Choroid plexus epithelial cell (primary cell): Measurements from ENCODE around the gene MRPS23.

ENCODE experiments used
- DNase-seq: peaks from one replicate; pipeline ENCODE4 v3.0.0-alpha.2; 2010; ENCODE audit warnings: low read depth
- H3K4me3 ChIP-seq: 2 replicates; pipeline ENCODE4 v1.5.1; 2011; ENCODE audit warnings: low read depth, mild to moderate bottlenecking, control low read depth, low read length, moderate library complexity
- TF ChIP-seq, protein P1 (sequence below): conservative IDR thresholded peaks from 2 replicates; pipeline ENCODE4 v1.5.1; 2011; ENCODE audit warnings: low read depth, mild to moderate bottlenecking, control low read depth, inconsistent platforms, low read length, moderate library complexity

MRPS23 gene

DNA sequence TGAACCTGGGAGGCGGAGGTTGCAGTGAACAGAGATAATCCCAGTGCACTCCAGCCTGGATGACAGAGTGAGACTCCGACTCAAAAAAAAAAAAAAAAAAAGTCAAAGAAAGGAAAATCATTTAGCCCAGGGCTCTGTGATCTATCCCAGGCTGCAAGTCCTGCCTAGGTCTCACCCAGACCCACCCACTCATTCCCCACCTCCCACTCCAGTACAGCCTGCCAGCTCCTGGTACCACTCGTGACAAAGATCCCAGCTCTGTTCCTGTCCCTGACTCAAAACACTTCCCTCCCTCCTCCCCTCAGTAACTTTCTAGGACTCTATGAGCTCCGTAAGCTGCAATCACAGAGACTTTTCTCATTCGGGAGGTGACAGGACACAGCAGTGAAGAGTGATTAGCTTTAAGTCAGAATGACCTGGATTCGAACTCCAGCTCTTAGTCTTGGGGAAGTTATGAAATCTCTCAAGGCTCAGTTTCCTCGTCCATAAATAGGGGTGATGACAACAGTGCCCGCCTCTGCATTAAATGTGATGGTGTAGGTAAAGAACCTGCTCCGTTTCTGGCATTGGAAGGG, 28.0 kb upstream of the MRPS23 start:
- DNase-seq: no peak
- TF ChIP-seq, protein P1, sequence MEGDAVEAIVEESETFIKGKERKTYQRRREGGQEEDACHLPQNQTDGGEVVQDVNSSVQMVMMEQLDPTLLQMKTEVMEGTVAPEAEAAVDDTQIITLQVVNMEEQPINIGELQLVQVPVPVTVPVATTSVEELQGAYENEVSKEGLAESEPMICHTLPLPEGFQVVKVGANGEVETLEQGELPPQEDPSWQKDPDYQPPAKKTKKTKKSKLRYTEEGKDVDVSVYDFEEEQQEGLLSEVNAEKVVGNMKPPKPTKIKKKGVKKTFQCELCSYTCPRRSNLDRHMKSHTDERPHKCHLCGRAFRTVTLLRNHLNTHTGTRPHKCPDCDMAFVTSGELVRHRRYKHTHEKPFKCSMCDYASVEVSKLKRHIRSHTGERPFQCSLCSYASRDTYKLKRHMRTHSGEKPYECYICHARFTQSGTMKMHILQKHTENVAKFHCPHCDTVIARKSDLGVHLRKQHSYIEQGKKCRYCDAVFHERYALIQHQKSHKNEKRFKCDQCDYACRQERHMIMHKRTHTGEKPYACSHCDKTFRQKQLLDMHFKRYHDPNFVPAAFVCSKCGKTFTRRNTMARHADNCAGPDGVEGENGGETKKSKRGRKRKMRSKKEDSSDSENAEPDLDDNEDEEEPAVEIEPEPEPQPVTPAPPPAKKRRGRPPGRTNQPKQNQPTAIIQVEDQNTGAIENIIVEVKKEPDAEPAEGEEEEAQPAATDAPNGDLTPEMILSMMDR: no peak

DNA sequence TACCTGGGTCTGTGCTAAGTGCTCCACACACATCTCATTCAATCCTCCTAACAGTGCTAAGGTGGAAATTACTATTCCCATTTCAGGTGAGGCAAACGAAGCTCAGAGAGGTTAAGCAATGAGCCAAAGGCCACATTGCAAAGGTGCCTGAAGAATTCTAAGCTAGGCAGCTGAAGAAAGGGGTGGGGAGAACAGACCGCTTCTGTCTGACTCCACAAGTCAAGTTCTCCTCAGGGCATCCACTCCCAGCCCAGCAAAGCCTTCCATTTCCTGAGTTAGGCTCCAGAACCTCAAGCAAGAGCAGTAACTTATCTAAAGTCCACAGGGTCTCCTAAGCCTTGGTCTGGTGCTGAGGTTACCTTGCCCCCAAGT, 27.0 kb upstream of the MRPS23 start:
- H3K4me3 ChIP-seq: no peak overlapping the region
- TF ChIP-seq, protein P1: no peak
- DNase-seq: no peak

More for the DNA sequence above, 28.0 kb upstream of the MRPS23 start:
- H3K4me3 ChIP-seq: no peak overlapping the region

DNA sequence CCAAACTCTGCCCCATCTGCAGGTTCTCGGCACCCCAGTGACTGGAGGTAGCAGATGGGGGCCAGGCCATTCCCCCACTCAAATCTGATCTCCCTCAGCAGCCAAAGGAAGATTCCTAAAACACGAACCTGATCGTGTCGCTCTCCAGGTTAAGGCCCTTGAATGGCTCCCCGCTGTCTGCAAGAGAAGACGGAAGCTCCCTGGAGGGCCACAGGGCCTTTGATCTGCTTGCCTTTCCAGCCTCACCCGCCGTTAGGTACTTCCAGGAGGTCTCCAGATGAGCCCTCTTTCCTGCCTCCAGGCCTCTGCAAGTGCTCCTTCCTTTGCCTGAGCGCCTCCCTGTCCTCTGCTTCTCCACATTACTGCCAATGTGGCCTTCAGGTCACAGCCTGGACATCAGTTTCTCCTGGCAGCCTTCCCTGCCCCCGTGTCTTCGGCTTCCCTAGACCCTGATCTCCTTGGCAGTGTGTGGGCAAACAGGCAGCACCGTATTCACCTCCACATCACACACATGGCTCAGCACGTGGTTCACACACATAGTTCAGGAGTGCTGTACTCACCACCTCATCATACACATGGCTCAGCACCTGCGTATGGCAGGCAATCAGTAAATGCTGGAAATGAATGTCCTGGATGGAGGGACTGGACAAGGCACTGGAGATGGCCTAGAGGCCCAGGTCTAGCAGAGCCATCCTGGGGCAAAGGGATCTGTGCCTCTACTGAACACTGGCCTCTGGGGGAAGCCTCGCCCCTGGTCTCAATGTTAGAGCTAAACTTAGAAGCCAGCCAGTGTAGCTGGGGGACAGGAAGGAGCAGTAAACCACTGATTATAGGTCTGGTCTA, 26.4 kb upstream of the MRPS23 start:
- H3K4me3 ChIP-seq: no peak overlapping the region
- TF ChIP-seq, protein P1: no peak
- no peak for DNase-seq

DNA sequence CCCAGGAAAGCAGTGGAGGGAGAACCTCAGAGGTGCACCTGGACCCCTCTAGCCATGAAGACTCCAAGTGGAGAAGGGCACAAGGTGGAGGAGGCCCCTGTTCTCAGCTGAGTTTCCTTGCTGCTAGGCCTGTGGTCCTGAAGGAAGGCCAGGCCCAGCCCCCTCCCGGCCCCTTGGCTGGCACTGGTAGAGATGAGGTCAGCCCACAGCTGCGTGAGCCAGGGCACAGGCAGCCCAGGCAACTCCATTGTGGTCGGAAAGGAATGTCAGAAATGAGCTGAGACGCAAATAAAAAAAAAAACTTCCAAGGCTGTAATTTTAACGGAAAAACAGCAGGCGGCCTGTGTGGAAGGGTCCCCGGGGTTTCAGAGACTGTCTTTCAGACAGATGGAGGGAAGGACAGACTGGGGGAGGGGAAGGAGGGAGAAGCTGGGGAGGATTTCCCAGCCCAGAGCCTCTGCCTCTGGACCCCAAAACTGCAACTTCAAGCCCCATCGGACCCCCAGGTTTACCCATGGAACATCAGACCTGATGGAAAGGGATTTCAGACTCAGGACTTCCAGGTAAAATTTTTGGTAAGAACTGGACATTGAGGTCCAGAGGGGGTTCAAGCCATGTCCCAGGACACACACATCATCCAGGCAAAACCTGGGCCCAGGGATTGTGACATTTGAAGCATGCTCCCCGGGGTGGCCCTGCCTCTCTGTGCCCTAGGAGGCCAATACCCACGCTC, 25.6 kb upstream of the MRPS23 start:
- DNase-seq: peak; percentile 98
- TF ChIP-seq, protein P1: peak; percentile 76
- H3K4me3 ChIP-seq: peak overlapping the region; percentile 17

DNA sequence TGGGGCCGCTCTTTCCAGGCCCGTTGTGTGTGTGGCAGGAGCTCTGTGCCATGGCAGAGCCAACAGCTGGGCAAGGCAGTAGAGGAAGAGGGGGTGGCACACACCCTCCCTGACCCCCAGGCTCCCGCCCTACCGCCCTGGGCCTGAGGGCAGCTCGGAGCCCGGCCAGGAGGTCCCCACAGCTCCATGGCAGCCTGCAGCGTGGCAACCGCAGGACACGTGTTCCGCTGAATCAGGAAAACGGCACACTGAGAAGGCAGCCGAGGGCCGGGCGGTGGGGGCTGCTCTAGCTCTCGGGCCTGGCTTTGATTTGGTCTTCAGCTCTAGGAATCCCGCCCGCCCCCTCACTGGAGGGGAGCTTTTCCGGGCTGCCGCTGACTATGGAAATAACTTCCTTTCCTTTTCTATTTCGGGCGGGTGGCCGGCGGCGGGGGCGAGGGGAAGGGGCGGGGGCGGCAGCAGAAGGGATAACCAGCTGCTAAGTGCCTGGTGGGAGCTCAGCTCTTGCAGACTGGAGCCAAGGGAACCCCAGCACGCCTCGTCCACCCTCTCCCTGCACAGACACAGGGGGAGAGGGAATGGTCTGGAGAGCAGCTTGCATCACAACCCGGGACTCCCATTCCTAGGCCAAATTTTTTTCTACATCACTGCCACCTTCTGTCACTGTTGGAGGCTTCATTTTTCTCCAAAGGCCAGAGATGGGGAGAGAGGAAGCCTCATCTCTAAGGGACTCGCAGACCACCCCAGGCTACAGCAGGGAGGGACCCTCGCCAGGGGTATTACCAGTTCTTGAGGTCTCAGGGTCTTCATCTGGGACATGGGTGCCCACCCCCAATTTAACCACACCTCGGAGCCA, 24.8 kb upstream of the MRPS23 start:
- DNase-seq: peak; percentile 94
- H3K4me3 ChIP-seq: peak overlapping the region; percentile 22
- TF ChIP-seq, protein P1: no peak

DNA sequence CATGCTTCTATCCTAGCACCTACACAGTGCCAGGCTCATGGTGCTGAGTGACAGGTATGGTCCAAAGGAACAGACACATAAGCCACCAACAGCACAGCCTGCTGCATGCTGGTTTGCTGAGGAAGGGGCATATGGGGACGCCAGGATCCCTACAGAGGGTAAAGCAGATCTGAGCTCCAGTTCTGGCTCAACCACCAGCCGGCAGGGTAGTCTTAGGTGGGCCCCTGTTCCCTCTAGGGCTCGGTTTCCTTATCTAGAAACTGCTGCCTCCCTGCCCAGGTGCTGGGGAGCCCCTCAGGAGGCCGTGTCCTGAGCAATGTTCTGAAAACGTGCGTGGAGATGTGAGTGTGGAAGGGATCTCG, 24.2 kb upstream of the MRPS23 start:
- TF ChIP-seq, protein P1: no peak
- no peak for DNase-seq
- no peak overlapping the region for H3K4me3 ChIP-seq
